ENCODE results near the gene CORO1A.
"Not testable (repeated sequence)": the region's sequence is repeated elsewhere in the genome, so short reads cannot be mapped to it uniquely, and the experiment has no call there.

The CORO1A gene

GRCh38 chr16:30163538-30163937 is 19.9 kb upstream of the CORO1A start:
- no peak overlapping the region for H3K27ac ChIP-seq
- TF ChIP-seq POLR2AphosphoS5 (IDR thresholded peaks at IDR 0.05; ENCODE audit: borderline replicate concordance, low read depth, low read length) (no peak), EZH2 (IDR thresholded peaks at IDR 0.05) (no peak), FOXP2 (optimal IDR thresholded peaks at IDR 0.05; ENCODE audit: control extremely low read depth, extremely low read length, insufficient read depth) (no peak)
- H3K9me3 ChIP-seq (ENCODE audit: low read depth, low read length) = no peaks in the 10 kb centered on the region

DNA sequence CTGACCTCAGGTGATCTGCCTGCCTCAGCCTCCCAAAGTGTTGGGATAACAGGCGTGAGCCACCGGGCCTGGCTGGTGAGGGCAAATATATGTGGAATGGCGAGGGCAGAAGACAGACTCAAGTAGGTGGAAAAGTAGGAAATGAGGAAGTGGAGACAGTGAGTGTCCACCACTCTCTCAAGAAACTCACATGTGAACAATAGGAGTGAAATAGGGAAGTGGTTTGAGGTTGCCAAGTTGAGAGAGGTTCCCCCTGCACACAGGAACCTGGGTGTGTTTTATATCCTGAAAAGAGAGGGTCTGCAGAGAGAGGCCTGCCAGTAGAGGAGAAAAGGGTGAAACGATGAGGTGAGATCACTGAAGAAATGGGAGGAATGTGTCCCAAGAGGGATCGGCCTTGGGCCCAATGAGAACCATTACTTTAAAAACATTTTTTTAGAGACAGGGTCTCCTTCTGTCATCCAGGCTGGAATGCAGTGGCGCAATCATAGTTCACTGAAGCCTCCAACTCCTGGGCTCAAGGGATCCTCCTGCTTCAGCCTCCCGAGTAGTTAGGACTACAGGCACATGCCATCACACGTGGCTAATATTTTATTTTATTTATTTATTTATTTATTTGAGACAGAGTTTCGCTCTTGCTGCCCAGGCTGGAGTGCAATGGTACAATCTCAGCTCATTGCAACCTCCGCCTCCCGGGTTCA is 17.1 kb upstream of the CORO1A start:
- no peak for TF ChIP-seq POLR2AphosphoS5 (IDR thresholded peaks at IDR 0.05; ENCODE audit: borderline replicate concordance, low read depth, low read length)
- no peak for TF ChIP-seq FOXP2 (optimal IDR thresholded peaks at IDR 0.05; ENCODE audit: control extremely low read depth, extremely low read length, insufficient read depth)
- no peak for TF ChIP-seq EZH2 (IDR thresholded peaks at IDR 0.05)
- no peak overlapping the region for H3K27ac ChIP-seq
- no peak overlapping the region for H3K4me3 ChIP-seq
- H3K36me3 ChIP-seq (ENCODE audit: insufficient read depth, low read length) = no peaks in the 10 kb centered on the region
- DNase-seq (ENCODE audit: low read depth, low spot score) = no peak
- H3K9me3 ChIP-seq (ENCODE audit: low read depth, low read length) = no peaks in the 10 kb centered on the region
- H3K9ac ChIP-seq (ENCODE audit: insufficient read length) = no peak overlapping the region

More at GRCh38 chr16:30163538-30163937, 19.9 kb upstream of the CORO1A start:
- Histone ChIP-seq H3K36me3 (ENCODE audit: insufficient read depth, low read length) (no peaks in the 10 kb centered on the region), H3K9ac (ENCODE audit: insufficient read length) (no peak overlapping the region), H3K4me3 (no peak overlapping the region)
- no peak for DNase-seq (ENCODE audit: low read depth, low spot score)

GRCh38 chr16:30168746-30169145 is 14.7 kb upstream of the CORO1A start:
- not testable (repeated sequence) for H3K9me3 ChIP-seq (ENCODE audit: low read depth, low read length); DNase-seq (ENCODE audit: low read depth, low spot score); H3K4me3 ChIP-seq; H3K36me3 ChIP-seq (ENCODE audit: insufficient read depth, low read length); H3K27ac ChIP-seq; H3K9ac ChIP-seq (ENCODE audit: insufficient read length)

DNA sequence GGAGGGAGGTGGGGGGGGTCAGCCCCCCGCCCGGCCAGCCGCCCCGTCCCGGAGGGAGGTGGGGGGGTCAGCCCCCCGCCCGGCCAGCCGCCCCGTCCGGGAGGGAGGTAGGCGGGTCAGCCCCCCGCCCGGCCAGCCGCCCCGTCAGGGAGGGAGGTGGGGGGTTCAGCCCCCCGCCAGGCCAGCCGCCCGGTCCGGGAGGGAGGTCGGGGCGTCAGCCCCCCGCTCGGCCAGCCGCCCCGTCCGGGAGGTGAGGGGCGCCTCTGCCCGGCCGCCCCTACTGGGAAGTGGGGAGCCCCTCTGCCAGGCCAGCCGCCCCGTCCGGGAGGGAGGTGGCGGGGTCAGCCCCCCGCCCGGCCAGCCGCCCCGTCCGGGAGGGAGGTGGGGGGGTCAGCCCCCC is 14.0 kb upstream of the CORO1A start:
- not testable (repeated sequence) for H3K27ac ChIP-seq; DNase-seq (ENCODE audit: low read depth, low spot score); H3K36me3 ChIP-seq (ENCODE audit: insufficient read depth, low read length); H3K9ac ChIP-seq (ENCODE audit: insufficient read length); H3K9me3 ChIP-seq (ENCODE audit: low read depth, low read length); H3K4me3 ChIP-seq

- not testable (repeated sequence) for H3K4me3 ChIP-seq; DNase-seq (ENCODE audit: low read depth, low spot score); H3K9ac ChIP-seq (ENCODE audit: insufficient read length); H3K36me3 ChIP-seq (ENCODE audit: insufficient read depth, low read length); H3K27ac ChIP-seq; H3K9me3 ChIP-seq (ENCODE audit: low read depth, low read length)
Observed at GRCh38 chr16:30170145-30170544, 13.3 kb upstream of the CORO1A start.

DNA sequence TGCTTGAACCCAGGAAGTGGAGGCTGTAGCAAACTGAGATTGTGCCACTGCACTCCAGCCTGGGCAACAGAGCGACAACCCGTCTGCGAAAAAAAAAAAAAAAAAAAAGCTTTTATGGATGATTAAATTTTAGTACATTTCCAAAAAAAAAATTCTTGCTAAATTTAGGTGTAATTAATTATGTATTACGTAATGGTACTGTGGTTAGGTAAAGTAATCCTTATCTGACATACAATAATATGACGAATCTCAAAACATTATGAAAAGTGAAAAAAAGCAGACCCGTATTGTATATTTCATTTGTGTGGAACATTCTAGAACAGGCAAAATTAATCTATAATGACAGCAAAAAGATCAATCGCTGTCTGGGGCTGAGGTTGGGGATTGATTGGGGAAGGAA is 10.3 kb upstream of the CORO1A start:
- Histone ChIP-seq H3K36me3 (ENCODE audit: insufficient read depth, low read length) (no peaks in the 10 kb centered on the region), H3K9ac (ENCODE audit: insufficient read length) (no peak overlapping the region), H3K27ac (no peak overlapping the region), H3K9me3 (ENCODE audit: low read depth, low read length) (no peaks in the 10 kb centered on the region), H3K4me3 (no peak overlapping the region)
- TF ChIP-seq EZH2 (IDR thresholded peaks at IDR 0.05) (no peak), POLR2AphosphoS5 (IDR thresholded peaks at IDR 0.05; ENCODE audit: borderline replicate concordance, low read depth, low read length) (no peak), FOXP2 (optimal IDR thresholded peaks at IDR 0.05; ENCODE audit: control extremely low read depth, extremely low read length, insufficient read depth) (no peak)
- no peak for DNase-seq (ENCODE audit: low read depth, low spot score)

- not testable (repeated sequence) for H3K9ac ChIP-seq (ENCODE audit: insufficient read length); H3K4me3 ChIP-seq; H3K9me3 ChIP-seq (ENCODE audit: low read depth, low read length); H3K36me3 ChIP-seq (ENCODE audit: insufficient read depth, low read length); H3K27ac ChIP-seq; DNase-seq (ENCODE audit: low read depth, low spot score)
Observed at GRCh38 chr16:30176876-30177275, 6.5 kb upstream of the CORO1A start.

- H3K9me3 ChIP-seq (ENCODE audit: low read depth, low read length) = no peaks in the 10 kb centered on the region
- no peak overlapping the region for H3K27ac ChIP-seq
- DNase-seq (ENCODE audit: low read depth, low spot score) = no peak
- H3K4me3 ChIP-seq = no peak overlapping the region
- no peak for TF ChIP-seq FOXP2 (optimal IDR thresholded peaks at IDR 0.05; ENCODE audit: control extremely low read depth, extremely low read length, insufficient read depth)
- TF ChIP-seq POLR2AphosphoS5 (IDR thresholded peaks at IDR 0.05; ENCODE audit: borderline replicate concordance, low read depth, low read length) = no peak
- TF ChIP-seq EZH2 (IDR thresholded peaks at IDR 0.05) = no peak
- no peak overlapping the region for H3K9ac ChIP-seq (ENCODE audit: insufficient read length)
- H3K36me3 ChIP-seq (ENCODE audit: insufficient read depth, low read length) = no peaks in the 10 kb centered on the region
Observed at GRCh38 chr16:30179195-30179594, 4.2 kb upstream of the CORO1A start.

GRCh38 chr16:30179931-30180330 is 3.5 kb upstream of the CORO1A start:
- Histone ChIP-seq H3K9me3 (ENCODE audit: low read depth, low read length) (no peaks in the 10 kb centered on the region), H3K36me3 (ENCODE audit: insufficient read depth, low read length) (no peaks in the 10 kb centered on the region), H3K4me3 (no peak overlapping the region), H3K27ac (no peak overlapping the region), H3K9ac (ENCODE audit: insufficient read length) (no peak overlapping the region)
- TF ChIP-seq EZH2 (IDR thresholded peaks at IDR 0.05) (no peak), POLR2AphosphoS5 (IDR thresholded peaks at IDR 0.05; ENCODE audit: borderline replicate concordance, low read depth, low read length) (no peak)
- DNase-seq (ENCODE audit: low read depth, low spot score) = no peak

GRCh38 chr16:30180741-30181140 is 2.7 kb upstream of the CORO1A start:
- Histone ChIP-seq H3K9ac (ENCODE audit: insufficient read length) (no peak overlapping the region), H3K9me3 (ENCODE audit: low read depth, low read length) (no peaks in the 10 kb centered on the region), H3K36me3 (ENCODE audit: insufficient read depth, low read length) (no peaks in the 10 kb centered on the region), H3K27ac (no peak overlapping the region), H3K4me3 (no peak overlapping the region)
- TF ChIP-seq POLR2AphosphoS5 (IDR thresholded peaks at IDR 0.05; ENCODE audit: borderline replicate concordance, low read depth, low read length) (no peak), EZH2 (IDR thresholded peaks at IDR 0.05) (no peak), FOXP2 (optimal IDR thresholded peaks at IDR 0.05; ENCODE audit: control extremely low read depth, extremely low read length, insufficient read depth) (no peak)
- no peak for DNase-seq (ENCODE audit: low read depth, low spot score)

All from SK-N-MC (cell line).